MM.1S (cell line): ENCODE results near the gene NKRF.

ENCODE experiments used
- EZH2 ChIP-seq: fragments of 300-600 bp; sonication (generic); optimal IDR thresholded peaks from 2 replicates; pipeline ENCODE3; 2017; ENCODE audit warnings: low read depth, mild to moderate bottlenecking, antibody characterized with exemption, low read length, mixed read lengths
- EZH2phosphoT487 ChIP-seq: fragments of 300-600 bp; sonication (generic); IDR thresholded peaks from 2 replicates; pipeline ENCODE4 v1.6.1; 2018; ENCODE audit warnings: antibody characterized with exemption, low read length
- TF ChIP-seq, protein P1 (sequence below): fragments of 300-600 bp; sonication (generic); IDR thresholded peaks from 2 replicates; pipeline ENCODE4 v1.5.1; 2016; ENCODE audit warnings: antibody characterized with exemption, low read length, mixed read lengths

GRCh38 chrX:119643696-119644095 lies 37.5 kb upstream of the NKRF start:
- TF ChIP-seq, protein P1, sequence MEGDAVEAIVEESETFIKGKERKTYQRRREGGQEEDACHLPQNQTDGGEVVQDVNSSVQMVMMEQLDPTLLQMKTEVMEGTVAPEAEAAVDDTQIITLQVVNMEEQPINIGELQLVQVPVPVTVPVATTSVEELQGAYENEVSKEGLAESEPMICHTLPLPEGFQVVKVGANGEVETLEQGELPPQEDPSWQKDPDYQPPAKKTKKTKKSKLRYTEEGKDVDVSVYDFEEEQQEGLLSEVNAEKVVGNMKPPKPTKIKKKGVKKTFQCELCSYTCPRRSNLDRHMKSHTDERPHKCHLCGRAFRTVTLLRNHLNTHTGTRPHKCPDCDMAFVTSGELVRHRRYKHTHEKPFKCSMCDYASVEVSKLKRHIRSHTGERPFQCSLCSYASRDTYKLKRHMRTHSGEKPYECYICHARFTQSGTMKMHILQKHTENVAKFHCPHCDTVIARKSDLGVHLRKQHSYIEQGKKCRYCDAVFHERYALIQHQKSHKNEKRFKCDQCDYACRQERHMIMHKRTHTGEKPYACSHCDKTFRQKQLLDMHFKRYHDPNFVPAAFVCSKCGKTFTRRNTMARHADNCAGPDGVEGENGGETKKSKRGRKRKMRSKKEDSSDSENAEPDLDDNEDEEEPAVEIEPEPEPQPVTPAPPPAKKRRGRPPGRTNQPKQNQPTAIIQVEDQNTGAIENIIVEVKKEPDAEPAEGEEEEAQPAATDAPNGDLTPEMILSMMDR = no peak
- TF ChIP-seq EZH2 (no peak), EZH2phosphoT487 (no peak)
